LNCaP clone FGC (cell line): ENCODE results near the gene XDH.

Experiments
- DNase-seq: peaks from one replicate; pipeline ENCODE4 v3.0.0-alpha.2; 2011; ENCODE audit warnings: low read depth
- H3K4me3 ChIP-seq: 2 replicates; pipeline ENCODE4 v1.5.1; 2011; ENCODE audit warnings: mild to moderate bottlenecking, low read depth, low read length, control low read depth
- TF ChIP-seq, protein P1 (sequence below): IDR thresholded peaks from 2 replicates; pipeline ENCODE4 v1.5.1; 2012; ENCODE audit warnings: mild to moderate bottlenecking; ENCODE audit not compliant: control insufficient read depth, insufficient read depth; ENCODE audit errors: extremely low read depth

Gene XDH

DNA sequence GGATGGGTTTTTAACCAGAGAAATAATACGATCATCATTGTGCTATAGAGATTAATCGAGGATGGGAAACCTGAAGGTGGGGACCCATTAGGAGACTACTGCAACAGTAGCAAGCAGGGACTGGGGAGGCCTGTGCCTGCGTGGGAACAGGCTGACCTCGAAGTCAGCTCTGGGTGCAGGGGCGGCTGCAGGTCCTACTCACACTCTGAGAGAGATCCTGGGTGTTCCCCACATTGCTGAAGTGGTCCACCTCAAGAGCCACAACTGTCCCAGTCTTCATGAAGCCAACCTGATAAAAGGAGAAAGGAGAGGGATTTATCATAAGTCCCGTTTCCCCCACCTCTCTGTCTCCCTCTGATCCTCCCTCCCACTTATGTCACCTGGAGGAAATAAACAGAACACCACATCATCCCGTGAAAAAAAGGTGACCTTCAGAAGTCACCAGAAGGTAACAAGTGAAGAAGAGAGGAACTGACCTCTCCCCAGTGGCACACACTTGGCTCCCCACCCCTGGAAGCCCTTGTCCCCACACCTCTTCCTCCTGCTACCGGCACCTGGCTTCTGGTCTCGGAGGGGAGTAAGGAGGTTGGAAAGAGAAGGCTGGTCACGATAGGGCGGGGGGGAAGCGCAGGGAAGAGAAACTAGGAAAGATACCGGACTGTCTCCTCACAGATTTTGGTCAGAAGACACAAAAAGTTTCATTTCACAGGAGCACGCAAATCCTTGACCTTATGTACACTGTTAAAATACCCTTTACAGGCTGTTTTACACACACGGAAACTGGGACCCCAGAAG, 50.4 kb downstream of the XDH start:
- no peak overlapping the region for H3K4me3 ChIP-seq
- TF ChIP-seq, protein P1, sequence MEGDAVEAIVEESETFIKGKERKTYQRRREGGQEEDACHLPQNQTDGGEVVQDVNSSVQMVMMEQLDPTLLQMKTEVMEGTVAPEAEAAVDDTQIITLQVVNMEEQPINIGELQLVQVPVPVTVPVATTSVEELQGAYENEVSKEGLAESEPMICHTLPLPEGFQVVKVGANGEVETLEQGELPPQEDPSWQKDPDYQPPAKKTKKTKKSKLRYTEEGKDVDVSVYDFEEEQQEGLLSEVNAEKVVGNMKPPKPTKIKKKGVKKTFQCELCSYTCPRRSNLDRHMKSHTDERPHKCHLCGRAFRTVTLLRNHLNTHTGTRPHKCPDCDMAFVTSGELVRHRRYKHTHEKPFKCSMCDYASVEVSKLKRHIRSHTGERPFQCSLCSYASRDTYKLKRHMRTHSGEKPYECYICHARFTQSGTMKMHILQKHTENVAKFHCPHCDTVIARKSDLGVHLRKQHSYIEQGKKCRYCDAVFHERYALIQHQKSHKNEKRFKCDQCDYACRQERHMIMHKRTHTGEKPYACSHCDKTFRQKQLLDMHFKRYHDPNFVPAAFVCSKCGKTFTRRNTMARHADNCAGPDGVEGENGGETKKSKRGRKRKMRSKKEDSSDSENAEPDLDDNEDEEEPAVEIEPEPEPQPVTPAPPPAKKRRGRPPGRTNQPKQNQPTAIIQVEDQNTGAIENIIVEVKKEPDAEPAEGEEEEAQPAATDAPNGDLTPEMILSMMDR: no peak
- DNase-seq: no peak

DNA sequence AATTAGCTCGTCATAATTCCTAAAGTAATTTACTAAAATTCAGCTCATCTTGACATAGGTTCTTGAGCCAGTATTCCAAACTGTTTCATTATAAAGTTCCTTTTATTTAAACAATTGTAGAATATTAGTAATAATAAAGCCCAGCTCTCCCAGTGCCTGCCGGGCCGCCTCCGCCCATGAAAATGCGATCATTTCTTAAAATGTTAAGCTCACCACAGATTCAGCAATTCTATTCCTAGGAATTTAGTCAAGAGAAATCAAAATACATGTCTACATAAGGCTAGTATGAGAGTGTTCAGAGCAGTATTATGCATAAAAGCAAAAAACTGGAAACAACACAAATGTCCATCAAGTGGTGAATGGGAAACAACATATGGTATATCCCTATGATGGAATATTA, 52.0 kb downstream of the XDH start:
- no peak overlapping the region for H3K4me3 ChIP-seq
- TF ChIP-seq, protein P1: no peak
- DNase-seq: no peak

DNA sequence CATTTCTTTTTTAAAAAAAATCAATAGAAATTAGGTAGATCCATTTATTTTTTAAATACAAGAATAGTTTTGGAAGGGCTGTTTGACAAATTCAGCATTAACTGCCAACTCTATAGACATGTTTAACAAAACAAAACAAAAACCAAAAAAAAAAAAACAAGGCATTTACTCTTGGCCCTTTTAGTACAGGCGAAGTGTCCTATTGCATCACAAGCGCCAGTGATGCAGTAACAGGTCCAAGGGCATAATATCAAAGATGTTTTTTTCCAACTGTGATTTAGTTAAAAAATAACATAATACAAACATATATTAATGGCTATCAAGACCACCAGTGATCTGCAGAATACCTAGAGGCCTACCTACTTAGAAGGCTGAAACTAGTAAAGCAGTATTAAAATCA, 55.3 kb downstream of the XDH start:
- no peak for DNase-seq
- no peak overlapping the region for H3K4me3 ChIP-seq
- TF ChIP-seq, protein P1: no peak

DNA sequence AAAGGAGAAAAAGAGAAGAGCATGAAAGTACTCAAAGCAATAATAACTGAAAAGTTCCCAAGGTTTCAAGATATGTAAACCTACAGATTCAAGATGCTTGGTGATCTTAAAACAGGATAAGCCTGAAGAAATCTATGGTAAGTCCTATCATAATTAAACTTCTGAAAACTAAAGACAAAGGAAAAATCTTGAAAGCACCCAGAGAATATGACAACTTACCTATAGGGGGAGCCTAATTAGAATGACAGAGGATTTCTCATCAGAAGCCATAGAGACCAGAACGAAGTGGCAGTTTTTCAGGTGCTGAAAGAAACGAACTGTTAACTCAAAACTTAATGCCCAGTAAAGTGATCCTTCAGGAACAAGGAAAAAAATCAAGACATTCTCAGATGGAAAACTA, 59.7 kb downstream of the XDH start:
- no peak for DNase-seq
- TF ChIP-seq, protein P1: peak; percentile 43
- H3K4me3 ChIP-seq: no peak overlapping the region

DNA sequence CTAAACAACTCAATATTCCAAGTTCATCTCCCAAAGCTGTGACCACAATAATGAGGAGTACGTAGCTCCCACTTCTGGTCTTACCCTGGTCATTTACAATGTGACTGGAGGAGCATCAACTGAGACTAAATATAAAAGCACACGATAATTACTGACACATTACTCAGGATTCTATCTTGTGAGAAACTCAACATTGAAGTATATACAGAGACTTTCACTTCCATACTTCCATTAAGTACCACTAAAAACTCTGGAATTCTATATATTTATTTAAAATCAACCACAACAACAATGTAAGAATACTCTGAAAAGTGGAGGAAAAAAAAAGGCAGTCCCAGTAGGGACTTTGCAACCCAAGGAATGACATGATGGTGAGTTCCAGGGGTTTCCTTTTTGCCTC, 61.4 kb downstream of the XDH start:
- no peak for DNase-seq
- TF ChIP-seq, protein P1: no peak
- H3K4me3 ChIP-seq: no peak overlapping the region

DNA sequence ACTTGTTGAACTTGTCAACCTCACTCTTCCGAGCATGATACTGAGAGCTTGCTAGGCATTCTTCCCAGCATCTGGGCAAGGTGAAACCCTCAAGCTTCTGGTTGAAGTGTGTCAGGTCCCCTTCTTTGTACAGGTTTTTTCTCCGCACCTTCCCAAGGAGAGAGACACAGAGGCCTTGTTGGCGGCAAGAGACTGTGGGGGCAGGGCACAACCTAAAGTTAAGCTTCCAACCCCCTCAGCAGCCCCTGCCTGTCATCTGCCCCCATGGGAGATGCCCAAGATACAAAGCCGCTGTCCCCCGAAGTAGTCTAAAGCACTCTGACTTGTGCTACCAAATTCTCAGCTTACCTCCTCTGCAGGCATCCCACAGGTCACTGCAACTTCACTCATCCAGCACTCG, 64.9 kb downstream of the XDH start:
- TF ChIP-seq, protein P1: no peak
- DNase-seq: no peak
- H3K4me3 ChIP-seq: no peak overlapping the region

DNA sequence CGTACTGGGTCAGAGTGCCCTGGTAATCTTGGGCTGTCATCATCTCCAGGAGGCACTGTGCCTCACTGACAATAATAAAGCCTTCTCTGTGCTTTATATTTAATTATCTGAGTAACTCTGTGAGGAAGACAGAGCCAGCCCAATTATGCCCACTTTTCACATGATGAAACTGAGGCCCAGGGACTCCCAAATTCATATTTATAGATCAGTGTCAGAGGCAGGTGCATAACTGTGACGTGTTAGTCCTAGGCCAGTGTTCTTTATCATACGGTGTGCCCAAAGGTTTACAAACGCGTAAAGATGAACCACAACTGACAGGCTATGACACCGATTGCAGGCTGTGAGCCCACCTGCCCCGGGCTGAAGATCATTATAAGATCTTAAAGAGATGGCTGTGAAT, 65.4 kb downstream of the XDH start:
- no peak overlapping the region for H3K4me3 ChIP-seq
- DNase-seq: no peak
- TF ChIP-seq, protein P1: no peak
